Ovary (tissue), 9 donors: ENCODE data around the gene EFHB. TPM values are rescaled to one million over a fixed set of nuclear protein-coding genes. Genes with fewer than 3 reads are reported as not detected.

Experiments
- DNase-seq, 5 donors: peaks; one replicate each; pipeline ENCODE4 v3.0.0-alpha.2; 2019 to 2020
- H3K27ac ChIP-seq, 2 donors: fragments of 200-600 bp; one replicate each; pipeline versions ENCODE4 v1.5.1 to v1.8.0; 2019 to 2022
- H3K27me3 ChIP-seq: fragments of 200-600 bp; one replicate; pipeline ENCODE4 v1.8.0; 2022
- H3K36me3 ChIP-seq: fragments of 200-600 bp; sonication (generic); one replicate; pipeline ENCODE4 v1.5.1; 2019
- H3K4me1 ChIP-seq: one replicate; pipeline ENCODE4 v1.8.1; 2013; ENCODE audit warnings: mild to moderate bottlenecking, moderate library complexity; ENCODE audit not compliant: insufficient read depth
- H3K4me3 ChIP-seq: fragments of 200-600 bp; sonication (generic); one replicate; pipeline ENCODE4 v1.5.1; 2017
- H3K9me3 ChIP-seq, 2 donors: fragments of 200-600 bp in 1 of 2; sonication (generic) in 1 of 2; one replicate each; pipeline versions ENCODE4 v1.5.1 to v1.8.1; 2013 to 2019; ENCODE audit warnings: mild to moderate bottlenecking in 1 of 2, moderate library complexity in 1 of 2
- EP300 ChIP-seq: sonication (generic); formaldehyde crosslinking; IDR thresholded peaks from one replicate; pipeline ENCODE4 v1.6.1; 2017; ENCODE audit warnings: antibody characterized with exemption
- POLR2A ChIP-seq: fragments of 450-650 bp; IDR thresholded peaks from one replicate; pipeline ENCODE4 v1.6.1; 2017; ENCODE audit warnings: antibody characterized with exemption, mild to moderate bottlenecking, moderate library complexity
- WGBS, 3 donors: extraction: QIAGEN DNeasy Blood & Tissue Kit in 1 of 3; methylation state at CpG; one replicate each; pipeline versions ENCODE4 v1.1.5 to v1.1.7; 2013 to 2017; 5-methylcytosine and 5-hydroxymethylcytosine counted together
- intact Hi-C, 4 donors: fragments of 100-400 bp; cut with DNase I; formaldehyde crosslinking; loops; one replicate each; pipeline versions ENCODE4 v1.11.0 to v1.15.1; 2022 to 2023
- polyA plus RNA-seq, 2 donors: library from polyadenylated mRNA; stranded (reverse); fragments of 200-250 nt in 1 of 2; fragments of 350-450 nt in 1 of 2; fragmentation: Illumina TruSeq in 1 of 2; extraction: RNeasy Lipid Tissue Mini Kit (QIAGEN cat#74804) in 1 of 2; gene quantifications; one replicate each; pipeline ENCODE4 v1.2.3, GENCODE V29; 2013 to 2014
- total RNA-seq, 7 donors: library from RNA; depleted of rRNA in 2 of 7; stranded (reverse); fragments of >200 nt in 2 of 7; fragmentation: NEBNext Ultra II Directional in 3 of 7; extraction: Animal tissue kit (Norgen Biotek cat#: 25700) in 3 of 7; gene quantifications; one replicate each; pipeline versions ENCODE4 v1.1.0 to v1.2.4, GENCODE V29; 2016 to 2023
- TF ChIP-seq, protein P1 (sequence below), 3 donors: fragments of 450-650 bp in 2 of 3; fragments of 200-600 bp in 1 of 3; IDR thresholded peaks; one replicate each; pipeline versions ENCODE4 v1.5.1 to v1.8.0; 2016 to 2022; ENCODE audit warnings: antibody characterized with exemption in 3 of 3, mild to moderate bottlenecking in 1 of 3
- donor health status: DM: no; HTN: no; CAD: no; lungs with moderate emphysema.
- donor health status: DM: no; HTN: no; CAD: no.
- donor health status: Bipolar disorder and iron deficiency.
- donor health status: DM: yes; HTN: yes; CAD: no.
- donor health status: DM: no; HTN: no; CAD: no.
- donor health status: DM: yes; HTN: yes; CAD: no.

Gene EFHB
- total and polyA plus RNA-seq, 9 donors = 0.42 to 9.2 (median 2.2) TPM

DNA sequence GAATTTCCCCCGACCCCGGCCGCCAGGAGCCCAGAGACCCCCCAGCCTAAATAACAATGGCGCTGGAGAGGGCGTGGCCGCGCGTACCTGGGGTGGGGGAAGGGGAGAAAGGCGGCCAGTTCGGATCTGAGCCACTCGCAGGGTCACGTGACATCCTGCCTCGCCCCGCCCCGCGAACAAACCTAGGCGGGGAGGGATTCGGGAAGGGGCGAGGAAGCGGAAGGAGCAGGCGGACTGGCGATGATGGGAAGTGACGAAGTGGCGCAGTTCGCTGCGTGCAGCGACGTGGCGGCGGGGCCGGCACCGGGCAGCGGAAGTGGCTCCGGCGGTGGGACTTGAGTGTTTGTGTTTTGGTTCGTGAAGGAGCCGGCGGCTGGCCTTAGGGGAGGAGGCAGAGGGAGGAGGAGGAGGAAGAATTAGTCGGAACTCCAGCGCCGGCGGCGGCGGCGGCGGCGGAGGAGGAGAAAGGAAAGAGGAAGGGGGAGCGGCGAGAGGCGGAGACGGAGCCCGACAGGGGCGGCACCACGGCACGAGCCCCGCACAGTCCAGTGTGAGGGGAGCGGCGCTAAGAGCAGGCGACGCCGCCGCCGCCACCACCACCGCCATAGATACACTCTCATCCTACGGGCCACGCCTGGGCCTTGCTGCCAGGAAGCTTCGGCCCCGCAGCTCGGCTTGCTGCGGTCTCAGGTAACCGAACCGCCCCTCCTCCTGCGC, 13.0 kb upstream of the EFHB start, which contains the start of gene RAB5A:
RAB5A (plus strand) TSS at position 266 of the 717 bp plus-strand sequence. CDS start 3,802 bp downstream, outside the sequence.
- Histone ChIP-seq H3K27me3 (no peaks in the 10 kb centered on the region), H3K4me3 (peak within 1 kb of the TSS; percentile 94), H3K27ac (peak within 1 kb of the TSS; percentile 92 to 96), H3K4me1 (peaks cover 4% of the 10 kb centered on the region), H3K36me3 (no peaks in the 10 kb centered on the region), H3K9me3 (no peaks in the 10 kb centered on the region)
- peak; percentile 97 to 98 (median 97) for DNase-seq
- WGBS, 3 donors = 0 to 1% (median 1%) methylated on average over 64 to 73 of the region's 73 CpGs
- intact Hi-C loops = loop anchor here in 3 of 4 donors (1.0 to 10.0 kb wide), 4 partner anchors 88 to 238 kb away; partner anchors contain the start of genes KAT2B (in 2 of the 3) and SGO1 (in 1 of the 3)
- TF ChIP-seq EP300 (peak; percentile 93), POLR2A (peak; percentile 93)
- TF ChIP-seq, protein P1, sequence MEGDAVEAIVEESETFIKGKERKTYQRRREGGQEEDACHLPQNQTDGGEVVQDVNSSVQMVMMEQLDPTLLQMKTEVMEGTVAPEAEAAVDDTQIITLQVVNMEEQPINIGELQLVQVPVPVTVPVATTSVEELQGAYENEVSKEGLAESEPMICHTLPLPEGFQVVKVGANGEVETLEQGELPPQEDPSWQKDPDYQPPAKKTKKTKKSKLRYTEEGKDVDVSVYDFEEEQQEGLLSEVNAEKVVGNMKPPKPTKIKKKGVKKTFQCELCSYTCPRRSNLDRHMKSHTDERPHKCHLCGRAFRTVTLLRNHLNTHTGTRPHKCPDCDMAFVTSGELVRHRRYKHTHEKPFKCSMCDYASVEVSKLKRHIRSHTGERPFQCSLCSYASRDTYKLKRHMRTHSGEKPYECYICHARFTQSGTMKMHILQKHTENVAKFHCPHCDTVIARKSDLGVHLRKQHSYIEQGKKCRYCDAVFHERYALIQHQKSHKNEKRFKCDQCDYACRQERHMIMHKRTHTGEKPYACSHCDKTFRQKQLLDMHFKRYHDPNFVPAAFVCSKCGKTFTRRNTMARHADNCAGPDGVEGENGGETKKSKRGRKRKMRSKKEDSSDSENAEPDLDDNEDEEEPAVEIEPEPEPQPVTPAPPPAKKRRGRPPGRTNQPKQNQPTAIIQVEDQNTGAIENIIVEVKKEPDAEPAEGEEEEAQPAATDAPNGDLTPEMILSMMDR (IDR thresholded peaks at IDR 0.05) = peak in 2 of 3 donors; percentile 2 to 18

GRCh38 chr3:19945969-19946831, 12.2 kb upstream of the EFHB start:
- TF ChIP-seq, protein P1 (IDR thresholded peaks at IDR 0.05) = peak in 1 of 3 donors; percentile 21
- no peak for TF ChIP-seq EP300
- peaks cover 4% of the 10 kb centered on the region for H3K4me1 ChIP-seq
- no peaks in the 10 kb centered on the region for H3K36me3 ChIP-seq
- peak overlapping the region; percentile 75 to 92 for H3K27ac ChIP-seq
- H3K27me3 ChIP-seq = no peaks in the 10 kb centered on the region
- no peaks in the 10 kb centered on the region for H3K9me3 ChIP-seq
- 33 to 43% (median 34%) methylated on average over 26 of the region's 26 CpGs for WGBS, 3 donors
- intact Hi-C loops = loop anchor here in 3 of 4 donors (5.0 to 10.0 kb wide), 3 partner anchors 89 to 239 kb away; partner anchors contain the start of genes KAT2B (in 1 of the 3) and SGO1 (in 1 of the 3)
- peak overlapping the region; percentile 94 for H3K4me3 ChIP-seq
- peak in 4 of 5 donors; percentile 12 to 40 (median 31) for DNase-seq

DNA sequence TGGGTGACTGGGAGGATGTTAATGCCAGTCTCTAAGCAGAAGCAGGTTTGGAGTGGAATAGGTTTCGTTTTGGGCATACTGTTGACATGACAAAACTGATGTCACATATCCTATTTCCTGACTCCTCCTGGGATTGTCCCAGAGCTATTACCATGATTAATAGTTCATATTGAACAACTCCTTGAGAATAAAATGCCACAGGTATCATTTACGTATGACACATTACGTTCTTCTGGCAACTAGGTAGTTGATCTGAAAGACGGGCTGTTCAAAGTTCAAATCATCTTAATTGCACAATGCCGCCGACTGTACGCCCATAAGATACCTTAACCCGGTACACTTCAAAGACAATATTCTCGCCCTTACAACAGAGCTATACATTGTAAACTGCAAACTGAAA, 11.5 kb upstream of the EFHB start:
- Histone ChIP-seq H3K27me3 (no peaks in the 10 kb centered on the region), H3K9me3 (no peaks in the 10 kb centered on the region), H3K4me3 (no peak overlapping the region), H3K27ac (no peak overlapping the region), H3K4me1 (peaks cover 4% of the 10 kb centered on the region), H3K36me3 (no peaks in the 10 kb centered on the region)
- TF ChIP-seq, protein P1 (IDR thresholded peaks at IDR 0.05) = no peak
- TF ChIP-seq EP300 (no peak), POLR2A (no peak)
- intact Hi-C loops = loop anchor here in 3 of 4 donors (5.0 to 10.0 kb wide), 3 partner anchors 89 to 239 kb away; partner anchors contain the start of genes KAT2B (in 1 of the 3) and SGO1 (in 1 of the 3)
- WGBS, 3 donors = 96 to 98% (median 98%) methylated on average over 9 of the region's 9 CpGs
- DNase-seq = no peak

DNA sequence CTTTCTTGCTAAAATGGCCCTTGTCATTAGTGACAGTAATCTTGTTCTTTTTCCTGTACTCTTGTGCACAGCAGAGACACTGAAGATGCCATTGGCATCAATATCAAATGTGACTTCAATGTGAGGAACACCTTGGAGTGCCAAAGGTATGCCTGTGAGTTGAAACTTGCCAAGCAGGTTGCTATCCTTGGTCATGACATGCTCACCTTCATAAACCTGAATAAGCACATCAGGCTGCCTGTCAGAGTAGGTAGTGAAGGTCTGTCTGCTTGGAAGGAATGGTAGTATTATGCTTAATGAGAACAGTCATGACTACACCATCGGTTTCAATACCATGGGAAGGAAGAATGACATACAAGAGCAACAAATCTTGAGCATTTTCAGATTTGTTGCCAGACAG, 6.6 kb upstream of the EFHB start:
- TF ChIP-seq POLR2A = no peak
- H3K36me3 ChIP-seq = no peaks in the 10 kb centered on the region
- intact Hi-C loops = loop anchor here in 2 of 4 donors (10.0 kb wide), 2 partner anchors 94 to 244 kb away; partner anchors contain the start of gene SGO1 (in 1 of the 2)
- H3K27me3 ChIP-seq = no peaks in the 10 kb centered on the region
- WGBS, 3 donors = 81 to 91% (median 84%) methylated on average over 1 of the region's 1 CpG
- no peaks in the 10 kb centered on the region for H3K4me1 ChIP-seq
- no peaks in the 10 kb centered on the region for H3K9me3 ChIP-seq
- DNase-seq = no peak
- no peak overlapping the region for H3K27ac ChIP-seq
- no peak overlapping the region for H3K4me3 ChIP-seq
